H1 (cell line): ENCODE results near the gene SLC25A21. TPM values are rescaled to one million over a fixed set of nuclear protein-coding genes. Genes with fewer than 3 reads are reported as not detected.

ENCODE experiments used
- BCL11A ChIP-seq, 2 experiments: IDR thresholded peaks; one replicate each; pipeline ENCODE4 v1.6.1; 2011; ENCODE audit warnings: low read depth in 2 of 2, low read length in 2 of 2, mild to moderate bottlenecking in 2 of 2
- CBX8 ChIP-seq: fragments of 300-800, 300-1000 bp; sonication (generic); IDR thresholded peaks from 2 replicates; pipeline ENCODE4 v1.7.1; 2016; ENCODE audit warnings: low read depth, low read length, borderline replicate concordance
- CHD7 ChIP-seq: fragments of 300-600 bp; sonication (generic); IDR thresholded peaks from 2 replicates; pipeline ENCODE4 v1.7.1; 2012; ENCODE audit warnings: low read length, moderate library complexity, mild to moderate bottlenecking, inconsistent platforms; ENCODE audit not compliant: insufficient replicate concordance
- JUN ChIP-seq: IDR thresholded peaks from 2 replicates; pipeline ENCODE4 v1.6.1; 2011; ENCODE audit warnings: low read depth, mild to moderate bottlenecking, improper control_type of control experiment, low read length
- POLR2A ChIP-seq, 2 experiments: IDR thresholded peaks; 1 replicate in 1 of 2; 2 replicates in 1 of 2; pipeline ENCODE4 v1.6.1; 2011; ENCODE audit warnings: low read depth in 2 of 2, low read length in 2 of 2, mild to moderate bottlenecking in 2 of 2; ENCODE audit errors: control extremely low read depth in 1 of 2
- RXRA ChIP-seq: IDR thresholded peaks from 2 replicates; pipeline ENCODE4 v1.6.1; 2011; ENCODE audit warnings: low read depth, mild to moderate bottlenecking, low read length, moderate library complexity; ENCODE audit not compliant: insufficient read depth
- SIRT6 ChIP-seq: IDR thresholded peaks from one replicate; pipeline ENCODE4 v1.7.1; 2012; ENCODE audit warnings: low read length, inconsistent platforms
- polyA plus RNA-seq, 7 experiments: library from polyadenylated mRNA; depleted of rRNA in 3 of 7; stranded (reverse) in 5 of 7; unstranded in 2 of 7; fragments of >200 nt in 5 of 7; fragments of 200-250 nt in 2 of 7; gene quantifications; 1 replicate in 5 of 7; 2 replicates in 1 of 7; 4 replicates in 1 of 7; pipeline versions ENCODE4 v1.2.1 to v1.2.3, GENCODE V29; 2011 to 2013; ENCODE audit warnings: missing spikeins in 2 of 7, mixed read lengths in 2 of 7
- total RNA-seq: library from RNA; stranded (reverse); fragmentation: NEBNext Ultra II Directional; extraction: Animal tissue kit (Norgen Biotek cat#: 25700); gene quantifications from 2 replicates; pipeline ENCODE4 v1.2.1, GENCODE V29; 2021

SLC25A21 gene
- total and polyA plus RNA-seq, 2 of the 8 experiments (the other 6 are each of a cell fraction or from before 2014, with no cell fraction given) = 6.9 to 15.7 TPM

- TF ChIP-seq JUN (no peak), CBX8 (no peak), CHD7 (no peak), SIRT6 (no peak), POLR2A (IDR thresholded peaks at IDR 0.05; ENCODE audit: control extremely low read depth in 1 of 2, low read depth in 2 of 2, low read length in 2 of 2) (no peak), BCL11A (IDR thresholded peaks at IDR 0.05; ENCODE audit: low read depth in 2 of 2, low read length in 2 of 2) (no peak), RXRA (no peak)
These were observed 386.9 kb downstream of the SLC25A21 start (continued) for GRCh38 chr14:36785511-36785910.
